ENCODE results near the gene CASKIN2.

The CASKIN2 gene

DNA sequence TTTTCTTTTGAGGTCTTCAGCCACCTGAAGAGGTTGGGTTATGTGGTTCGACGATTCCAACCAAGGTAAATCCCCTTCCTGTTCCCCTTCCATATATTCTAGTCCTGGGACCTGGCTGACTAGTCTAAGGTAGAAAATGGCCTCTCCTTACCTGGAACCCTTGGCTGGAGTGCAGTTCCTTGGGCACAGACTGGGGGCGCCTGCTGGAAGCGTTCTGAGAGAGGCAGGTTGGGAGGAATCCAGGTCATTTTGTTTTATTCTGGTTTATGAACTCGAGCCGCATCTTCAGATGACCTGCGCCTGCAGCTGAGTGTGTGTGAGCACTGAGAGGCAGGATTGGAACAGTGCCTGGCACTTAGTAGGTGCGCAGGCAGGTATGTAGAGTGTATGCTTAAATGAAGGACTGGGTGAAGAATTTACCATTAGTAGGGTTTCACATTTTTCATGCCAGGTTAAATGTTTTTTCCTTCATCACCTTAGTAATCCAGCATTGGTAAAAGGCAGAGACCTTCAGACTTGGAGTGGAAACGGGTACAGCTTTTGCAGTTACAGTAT, 3.7 kb upstream of the CASKIN2 start:
- no peak overlapping the region; the same call in 1 of the 2 replicates for H3K4me3 ChIP-seq (ENCODE audit: low read length)
- TF ChIP-seq ZNF274 (IDR thresholded peaks at IDR 0.05; ENCODE audit: low read depth, low read length) = no peak

GRCh38 chr17:75518201-75518600, 2.9 kb upstream of the CASKIN2 start:
- H3K4me3 ChIP-seq (ENCODE audit: low read length) = peak overlapping the region; percentile 13; the same call in 1 of the 2 replicates
- TF ChIP-seq ZNF274 (IDR thresholded peaks at IDR 0.05; ENCODE audit: low read depth, low read length) = no peak

DNA sequence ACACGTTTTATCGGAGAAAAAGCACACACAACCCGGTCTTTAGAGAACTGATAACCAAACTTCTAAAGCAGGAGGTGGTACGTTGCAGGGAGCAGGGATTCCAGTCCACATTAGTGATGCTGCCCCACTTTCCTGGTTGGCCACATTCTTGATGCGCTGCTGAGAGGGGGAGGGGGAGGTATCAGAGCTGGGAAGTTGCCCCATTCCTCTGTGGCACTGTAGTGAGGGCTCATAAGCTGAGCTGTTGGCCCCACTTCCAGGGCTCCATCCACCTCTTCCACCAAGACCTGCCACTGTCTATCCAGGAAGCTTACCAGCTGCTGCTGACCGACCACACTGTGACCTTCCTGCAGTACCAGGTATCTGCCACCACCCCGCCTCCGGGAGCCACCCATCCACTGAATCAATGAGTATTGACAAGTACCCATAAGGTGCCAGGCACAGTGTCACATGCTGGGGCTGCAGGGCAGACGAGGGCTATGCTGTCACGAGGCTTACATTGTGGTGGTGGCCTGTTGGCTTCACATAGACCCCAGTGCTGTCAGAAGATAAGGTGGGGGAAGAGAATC, 2.0 kb upstream of the CASKIN2 start:
- no peak for TF ChIP-seq ZNF274 (IDR thresholded peaks at IDR 0.05; ENCODE audit: low read depth, low read length)
- peak overlapping the region; percentile 79 for H3K4me3 ChIP-seq (ENCODE audit: low read length)

GRCh38 chr17:75516619-75517296, 1.4 kb upstream of the CASKIN2 start:
- TF ChIP-seq ZNF274 (IDR thresholded peaks at IDR 0.05; ENCODE audit: low read depth, low read length) = no peak

DNA sequence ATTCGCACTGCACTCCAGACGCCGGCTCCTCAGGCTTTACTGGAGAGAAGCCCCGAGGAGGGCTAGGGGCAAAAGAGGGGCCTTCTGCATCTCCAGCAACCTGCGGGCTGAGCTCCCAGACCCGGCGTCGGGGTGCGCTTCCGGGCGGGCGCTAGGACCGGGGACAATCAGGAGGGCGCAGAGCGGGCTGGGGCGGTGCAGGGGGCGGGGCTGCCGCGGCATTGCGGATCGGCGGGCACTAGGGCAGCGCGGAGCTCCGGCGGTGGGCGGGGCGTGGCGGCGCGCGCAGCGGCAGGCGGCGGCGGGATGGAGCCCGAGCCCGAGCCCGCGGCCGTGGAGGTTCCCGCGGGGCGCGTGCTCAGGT, 900 bp upstream of the CASKIN2 start, which contains the start of gene TSEN54:
Gene TSEN54, plus strand, starts transcription at position 274 of the 364 bp plus-strand sequence. Its CDS starts 33 bp downstream, at position 307.
- H3K4me3 ChIP-seq (ENCODE audit: low read length) = peak within 1 kb of the TSS; percentile 79
- TF ChIP-seq ZNF274 (IDR thresholded peaks at IDR 0.05; ENCODE audit: low read depth, low read length) = no peak

More at GRCh38 chr17:75516619-75517296, 1.4 kb upstream of the CASKIN2 start:
- H3K4me3 ChIP-seq (ENCODE audit: low read length) = peak overlapping the region; percentile 79

- TF ChIP-seq ZNF274 (IDR thresholded peaks at IDR 0.05; ENCODE audit: low read depth, low read length) = no peak
- peak overlapping the region; percentile 37 for H3K4me3 ChIP-seq (ENCODE audit: low read length)
Measured at GRCh38 chr17:75514919-75515495, 330 bp downstream of the CASKIN2 start.

DNA sequence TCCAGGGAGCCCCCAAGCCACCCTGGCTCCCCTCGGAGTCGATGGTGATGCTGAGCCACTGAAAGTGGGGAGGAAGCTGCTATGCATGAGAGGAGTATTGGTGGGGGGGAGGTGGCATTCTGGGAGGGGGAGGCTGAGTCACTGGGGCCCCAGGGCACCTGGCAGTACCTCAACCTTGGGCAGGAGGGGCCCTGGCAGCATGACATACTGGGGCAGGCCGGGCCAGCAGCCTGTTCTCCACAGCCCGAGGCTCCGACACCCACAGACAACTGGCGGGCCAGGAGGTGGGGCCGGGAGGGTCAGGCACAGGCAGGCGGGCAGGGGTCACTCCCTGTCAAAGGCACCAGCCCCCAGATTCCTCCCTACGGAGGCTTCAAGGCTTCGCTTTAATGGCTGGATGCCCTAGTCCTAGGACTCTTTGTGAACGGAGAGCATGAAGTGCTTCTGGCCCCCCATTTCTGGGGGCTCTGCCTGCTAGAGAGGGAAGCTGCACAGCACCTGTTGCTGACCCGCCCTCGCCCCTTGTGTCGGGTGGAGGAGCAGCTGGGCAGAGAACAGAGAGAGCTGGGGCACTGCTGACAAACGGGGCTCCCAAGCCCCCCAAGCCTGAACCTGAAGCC, 928 bp downstream of the CASKIN2 start:
- no peak overlapping the region for H3K4me3 ChIP-seq (ENCODE audit: low read length)
- TF ChIP-seq ZNF274 (IDR thresholded peaks at IDR 0.05; ENCODE audit: low read depth, low read length) = no peak

DNA sequence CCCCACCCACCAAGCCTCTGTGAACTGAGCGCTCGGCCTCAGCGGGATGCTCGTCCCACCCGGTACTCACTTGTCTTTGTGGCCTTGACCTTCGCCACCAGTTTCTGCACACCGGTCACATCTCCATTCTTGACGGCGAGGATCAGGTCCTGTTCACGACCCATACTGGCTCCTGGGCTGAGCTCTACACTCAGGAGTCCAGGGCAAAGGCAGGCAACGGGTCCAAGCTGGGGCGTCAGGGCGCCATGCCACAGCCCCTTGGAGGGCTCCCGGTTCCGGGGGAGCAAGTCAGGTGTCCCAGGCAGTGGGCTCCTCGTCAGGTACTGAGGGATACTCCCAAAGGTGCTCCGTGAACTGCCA, 1.7 kb downstream of the CASKIN2 start:
- no peak overlapping the region for H3K4me3 ChIP-seq (ENCODE audit: low read length)

DNA sequence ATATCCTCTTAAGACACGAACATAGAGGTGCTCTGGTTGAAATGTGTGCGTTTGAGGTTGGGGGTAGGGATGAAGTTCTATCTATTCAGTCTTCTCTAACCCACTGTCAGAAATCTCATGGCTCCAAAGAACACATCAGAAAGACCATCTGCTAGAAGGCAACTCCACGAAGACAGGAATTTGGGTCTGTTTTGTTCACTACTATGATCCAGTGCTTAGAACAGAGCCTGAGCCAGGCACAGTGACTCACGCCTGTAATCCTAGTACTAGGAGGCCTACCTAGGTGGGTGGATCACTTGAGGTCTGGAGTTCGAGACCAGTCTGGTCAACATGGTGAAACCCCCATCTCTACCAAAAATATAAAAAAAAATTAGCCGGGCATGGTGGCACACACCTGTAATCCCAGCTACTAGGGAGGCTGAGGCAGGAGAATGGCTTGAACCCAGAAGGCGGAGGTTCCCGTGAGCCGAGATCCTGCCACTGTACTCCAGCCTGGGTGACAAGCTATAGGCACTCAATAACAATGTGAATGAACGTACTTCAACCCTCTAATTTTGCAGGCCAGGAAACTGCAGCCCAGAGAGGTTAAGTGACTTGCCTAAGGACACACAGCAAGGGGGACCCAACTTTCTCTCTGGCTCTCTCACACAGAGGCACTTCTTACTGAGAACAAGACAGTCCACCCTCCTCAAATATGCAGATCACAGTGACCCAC, 2.3 kb downstream of the CASKIN2 start:
- no peak for TF ChIP-seq ZNF274 (IDR thresholded peaks at IDR 0.05; ENCODE audit: low read depth, low read length)
- no peak overlapping the region for H3K4me3 ChIP-seq (ENCODE audit: low read length)

More for the DNA sequence above, 1.7 kb downstream of the CASKIN2 start:
- no peak for TF ChIP-seq ZNF274 (IDR thresholded peaks at IDR 0.05; ENCODE audit: low read depth, low read length)

DNA sequence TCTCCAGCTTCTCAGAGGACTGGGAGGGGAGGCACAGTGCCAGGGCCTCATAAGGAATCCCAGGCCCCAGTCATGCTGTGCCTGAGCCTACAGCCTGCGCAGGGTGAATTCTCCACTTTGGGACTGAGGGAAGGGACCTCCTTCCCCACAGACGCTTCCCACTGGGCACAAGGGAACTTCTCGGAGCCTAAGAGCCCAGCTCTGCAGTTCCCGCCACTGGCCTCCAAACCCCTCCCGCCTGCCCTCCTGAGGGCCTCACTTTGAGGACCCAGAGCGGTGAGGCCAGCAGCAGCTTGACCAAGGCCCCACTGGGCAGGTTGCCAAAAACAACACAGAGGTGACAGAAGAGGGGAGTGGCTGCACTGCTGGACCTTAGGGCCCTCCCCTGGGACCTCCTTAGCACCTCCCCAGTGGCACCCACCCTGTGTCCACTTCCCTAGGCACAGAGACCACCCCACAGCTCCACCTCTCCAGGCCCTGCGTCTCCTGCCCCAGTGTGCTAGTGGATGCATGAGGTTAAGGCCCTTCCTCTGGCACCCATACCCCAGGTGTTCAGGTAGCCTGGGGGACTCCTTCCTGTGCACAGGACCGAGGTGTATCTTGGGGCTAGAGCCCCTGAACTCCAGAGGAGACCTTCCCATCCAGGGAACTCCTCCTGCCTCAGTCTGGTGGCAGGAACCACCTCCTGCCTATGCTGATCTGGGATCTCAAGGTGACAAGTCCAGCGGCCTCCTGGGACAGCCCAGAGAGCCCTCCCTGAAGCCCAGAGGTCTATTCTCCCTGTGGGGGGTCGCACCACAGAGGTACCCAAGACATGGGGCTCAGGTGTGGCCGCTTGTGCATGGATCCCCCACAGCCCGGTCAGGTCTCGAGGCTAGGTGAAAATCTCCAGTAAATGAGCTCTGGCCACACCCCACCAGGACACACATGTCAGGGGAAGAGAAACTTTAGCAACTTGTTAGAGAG, 3.4 kb downstream of the CASKIN2 start:
- no peak overlapping the region for H3K4me3 ChIP-seq (ENCODE audit: low read length)
- no peak for TF ChIP-seq ZNF274 (IDR thresholded peaks at IDR 0.05; ENCODE audit: low read depth, low read length)

GRCh38 chr17:75511270-75511609, 4.1 kb downstream of the CASKIN2 start:
- no peak for TF ChIP-seq ZNF274 (IDR thresholded peaks at IDR 0.05; ENCODE audit: low read depth, low read length)

DNA sequence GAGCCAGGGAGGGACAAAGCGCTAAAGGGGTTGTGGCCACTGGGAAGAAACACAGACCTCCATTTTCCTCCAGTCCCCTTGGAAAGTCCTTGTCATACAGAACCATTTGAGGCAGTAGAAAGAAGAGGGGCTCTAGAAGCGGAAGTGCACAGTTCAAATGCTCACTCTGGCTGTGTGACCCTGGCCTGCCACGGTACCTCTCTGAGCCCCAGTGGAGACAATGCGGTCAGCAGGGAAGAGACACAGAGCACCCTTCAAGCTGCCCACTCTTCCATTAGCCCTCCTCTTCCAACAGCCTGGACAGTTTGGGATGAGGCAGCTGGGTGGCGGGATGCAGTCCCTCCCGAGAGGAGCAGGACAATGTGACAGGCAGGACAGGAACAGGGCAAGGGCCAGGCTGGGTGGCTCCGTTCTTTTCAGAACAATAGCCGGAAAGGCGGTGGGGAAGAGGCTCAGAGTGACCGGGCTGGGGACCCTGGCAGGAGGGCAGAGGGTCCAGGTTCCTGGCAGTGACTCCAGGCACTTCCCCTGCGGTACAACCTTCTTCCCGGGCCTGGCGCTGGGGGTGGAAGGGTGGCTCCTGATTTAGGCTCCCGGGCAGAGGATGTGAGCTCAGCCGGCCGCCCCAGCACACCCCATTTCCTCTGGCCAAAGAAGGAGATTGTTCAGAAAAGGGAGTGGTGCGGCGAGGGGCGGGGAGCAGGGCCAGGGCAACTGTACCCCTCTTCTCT, 5.6 kb downstream of the CASKIN2 start:
- no peak overlapping the region for H3K4me3 ChIP-seq (ENCODE audit: low read length)
- TF ChIP-seq ZNF274 (IDR thresholded peaks at IDR 0.05; ENCODE audit: low read depth, low read length) = no peak

More at GRCh38 chr17:75511270-75511609, 4.1 kb downstream of the CASKIN2 start:
- no peak overlapping the region for H3K4me3 ChIP-seq (ENCODE audit: low read length)
